Endodermal cell (in vitro differentiated cells): Measurements from ENCODE around the gene CCDC57. TPM values are rescaled to one million over a fixed set of nuclear protein-coding genes. Genes with fewer than 3 reads are reported as not detected.
"Not testable (repeated sequence)": the region's sequence is repeated elsewhere in the genome, so short reads cannot be mapped to it uniquely, and the experiment has no call there.

Source experiments
- DNase-seq: peaks from one replicate; pipeline ENCODE4 v3.0.0-alpha.2; 2017
- H3K27ac ChIP-seq: 2 replicates; pipeline ENCODE4 v1.5.1; 2013; ENCODE audit warnings: mild to moderate bottlenecking, low read depth, low read length, moderate library complexity
- H3K27me3 ChIP-seq: 2 replicates; pipeline ENCODE4 v1.6.1; 2013; ENCODE audit warnings: mild to moderate bottlenecking, low read length, moderate library complexity; ENCODE audit not compliant: insufficient read depth, control insufficient read depth, poor library complexity, severe bottlenecking
- H3K36me3 ChIP-seq: 2 replicates; pipeline ENCODE4 v1.7.0; 2013; ENCODE audit warnings: mild to moderate bottlenecking, low read length, moderate library complexity; ENCODE audit not compliant: control insufficient read depth, insufficient read depth
- H3K4me1 ChIP-seq: one replicate; pipeline ENCODE4 v1.7.0; 2013; ENCODE audit warnings: low read length; ENCODE audit not compliant: control insufficient read depth, insufficient read depth
- H3K4me3 ChIP-seq: 2 replicates; pipeline ENCODE4 v1.5.1; 2013; ENCODE audit warnings: mild to moderate bottlenecking, low read length, moderate library complexity
- H3K9ac ChIP-seq: 2 replicates; pipeline ENCODE4 v1.6.1; 2013; ENCODE audit warnings: mild to moderate bottlenecking, low read length, moderate library complexity; ENCODE audit not compliant: poor library complexity, severe bottlenecking; ENCODE audit errors: extremely low read depth
- H3K9me3 ChIP-seq: 2 replicates; pipeline ENCODE4 v1.6.1; 2013; ENCODE audit warnings: mild to moderate bottlenecking, low read length, moderate library complexity; ENCODE audit not compliant: control insufficient read depth
- H3K27ac Mint-ChIP-seq: 2 replicates; pipeline ENCODE4 v1.8.0; 2020; ENCODE audit warnings: mixed read lengths
- H3K27me3 Mint-ChIP-seq: 2 replicates; pipeline ENCODE4 v1.8.0; 2021; ENCODE audit warnings: mild to moderate bottlenecking, mixed read lengths; ENCODE audit not compliant: insufficient read depth
- H3K36me3 Mint-ChIP-seq: 2 replicates; pipeline ENCODE4 v1.8.0; 2020; ENCODE audit warnings: low read depth, mixed read lengths
- H3K4me1 Mint-ChIP-seq: 2 replicates; pipeline ENCODE4 v1.8.0; 2020; ENCODE audit warnings: mixed read lengths
- H3K4me3 Mint-ChIP-seq: 2 replicates; pipeline ENCODE4 v1.8.0; 2020; ENCODE audit warnings: mild to moderate bottlenecking, moderate library complexity, mixed read lengths
- H3K9me3 Mint-ChIP-seq: 2 replicates; pipeline ENCODE4 v1.8.0; 2020; ENCODE audit warnings: mild to moderate bottlenecking, mixed read lengths
- CTCF ChIP-seq: fragments of 200-600 bp; sonication (generic); conservative IDR thresholded peaks from 2 replicates; pipeline ENCODE4 v1.5.0; 2021; ENCODE audit warnings: antibody characterized with exemption, mild to moderate bottlenecking
- WGBS, 2 experiments: methylation state at CpG; one replicate each; pipeline versions ENCODE4 v1.1.5 to v1.1.7; 2013; ENCODE audit warnings: missing lambda C conversion rate in 2 of 2, mixed read lengths in 1 of 2; ENCODE audit not compliant: insufficient coverage in 1 of 2, insufficient read length in 1 of 2; 5-methylcytosine and 5-hydroxymethylcytosine counted together
- total RNA-seq, 2 donors: library from RNA; stranded (reverse); fragmentation: NEBNext Ultra II Directional in 1 of 2; extraction: Animal tissue kit (Norgen Biotek cat#: 25700) in 1 of 2; gene quantifications; 2 replicates in 1 of 2; 3 replicates in 1 of 2; pipeline ENCODE4 v1.2.1, GENCODE V29; 2021

The CCDC57 gene
- total RNA-seq, 2 donors from 2014 or later, result 61.8 to 82.8 TPM

GRCh38 chr17:82255402-82255972 is 42.8 kb upstream of the CCDC57 start:
- H3K4me3 Mint-ChIP-seq, result no peak overlapping the region
- Histone ChIP-seq H3K4me3 (no peak overlapping the region), H3K9ac (no peak overlapping the region), H3K36me3 (peaks cover 84% of the 10 kb centered on the region), H3K27ac (no peak overlapping the region), H3K27me3 (no peaks in the 10 kb centered on the region), H3K9me3 (no peaks in the 10 kb centered on the region), H3K4me1 (no peaks in the 10 kb centered on the region)
- no peaks in the 10 kb centered on the region for H3K27me3 Mint-ChIP-seq
- no peak for TF ChIP-seq CTCF
- WGBS, 2 experiments, result 95 to 100% methylated on average over 15 of the region's 15 CpGs
- DNase-seq, result no peak
- peaks cover 80% of the 10 kb centered on the region for H3K36me3 Mint-ChIP-seq
- H3K27ac Mint-ChIP-seq, result no peak overlapping the region
- no peaks in the 10 kb centered on the region for H3K4me1 Mint-ChIP-seq
- H3K9me3 Mint-ChIP-seq, result no peaks in the 10 kb centered on the region

GRCh38 chr17:82254746-82255145 is 42.1 kb upstream of the CCDC57 start:
- not testable (repeated sequence) for H3K4me1 Mint-ChIP-seq, H3K4me1 ChIP-seq, H3K9me3 ChIP-seq, DNase-seq, H3K27me3 Mint-ChIP-seq, H3K4me3 ChIP-seq, H3K27ac ChIP-seq, H3K4me3 Mint-ChIP-seq, H3K9ac ChIP-seq, H3K27me3 ChIP-seq, H3K9me3 Mint-ChIP-seq, H3K27ac Mint-ChIP-seq
- peaks cover 84% of the 10 kb centered on the region for H3K36me3 ChIP-seq
- 95 to 99% methylated on average over 17 to 33 of the region's 33 CpGs for WGBS, 2 experiments
- H3K36me3 Mint-ChIP-seq, result peaks cover 76% of the 10 kb centered on the region

- not testable (repeated sequence) for H3K27ac ChIP-seq, H3K9me3 ChIP-seq, H3K4me3 Mint-ChIP-seq, H3K27ac Mint-ChIP-seq, H3K4me3 ChIP-seq, H3K4me1 Mint-ChIP-seq, H3K9ac ChIP-seq, H3K9me3 Mint-ChIP-seq, H3K27me3 ChIP-seq, DNase-seq, H3K27me3 Mint-ChIP-seq, H3K4me1 ChIP-seq
- WGBS, 2 experiments, result 94 to 97% methylated on average over 22 to 39 of the region's 39 CpGs
- peaks cover 84% of the 10 kb centered on the region for H3K36me3 ChIP-seq
- H3K36me3 Mint-ChIP-seq, result peaks cover 72% of the 10 kb centered on the region
Observed at GRCh38 chr17:82254096-82254495, 41.5 kb upstream of the CCDC57 start.

DNA sequence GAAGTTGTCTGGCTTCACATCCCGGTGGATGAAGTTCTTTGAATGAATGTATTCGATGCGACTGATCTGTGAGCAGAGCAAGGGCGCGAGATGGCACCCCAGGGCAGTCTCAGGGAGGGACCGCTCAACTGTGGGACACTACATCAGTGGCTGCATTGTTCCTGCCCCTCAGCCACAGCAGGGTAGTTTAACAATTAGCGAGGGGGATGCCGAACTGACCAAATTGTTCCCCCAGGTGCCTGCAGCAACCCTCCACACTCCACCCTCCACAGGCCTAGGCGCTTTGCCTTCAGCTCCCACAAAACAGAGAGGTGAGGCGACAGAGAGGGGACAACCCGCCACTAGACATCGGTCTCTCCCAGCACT is 40.5 kb upstream of the CCDC57 start:
- no peaks in the 10 kb centered on the region for H3K9me3 Mint-ChIP-seq

More for the DNA sequence above, 40.5 kb upstream of the CCDC57 start:
- Mint-ChIP-seq H3K27ac (no peak overlapping the region), H3K27me3 (no peaks in the 10 kb centered on the region), H3K4me3 (no peak overlapping the region), H3K36me3 (peaks cover 73% of the 10 kb centered on the region), H3K4me1 (no peaks in the 10 kb centered on the region)
- TF ChIP-seq CTCF, result no peak
- WGBS, 2 experiments, result 95 to 96% methylated on average over 10 to 12 of the region's 12 CpGs
- H3K27ac ChIP-seq, result no peak overlapping the region
- H3K36me3 ChIP-seq, result peaks cover 84% of the 10 kb centered on the region
- no peaks in the 10 kb centered on the region for H3K9me3 ChIP-seq
- no peak overlapping the region for H3K4me3 ChIP-seq
- no peaks in the 10 kb centered on the region for H3K4me1 ChIP-seq
- H3K27me3 ChIP-seq, result no peaks in the 10 kb centered on the region
- no peak overlapping the region for H3K9ac ChIP-seq
- DNase-seq, result no peak
